Uterus (tissue), 2 donors: ENCODE measurements around the gene PPP2R2C.

ENCODE experiments used
- POLR2A ChIP-seq, 2 donors: fragments of 450-650 bp; IDR thresholded peaks; one replicate each; pipeline ENCODE4 v1.6.1; 2016; ENCODE audit warnings: antibody characterized with exemption in 2 of 2, mild to moderate bottlenecking in 1 of 2, moderate library complexity in 1 of 2
- TF ChIP-seq, protein P1 (sequence below), 4 experiments: fragments of 200-600 bp in 2 of 4; fragments of 450-650 bp in 2 of 4; sonication (generic) in 2 of 4; IDR thresholded peaks; one replicate each; pipeline ENCODE4 v1.5.1; 2016 to 2019; ENCODE audit warnings: antibody characterized with exemption in 4 of 4, mild to moderate bottlenecking in 2 of 4, moderate library complexity in 1 of 4

DNA sequence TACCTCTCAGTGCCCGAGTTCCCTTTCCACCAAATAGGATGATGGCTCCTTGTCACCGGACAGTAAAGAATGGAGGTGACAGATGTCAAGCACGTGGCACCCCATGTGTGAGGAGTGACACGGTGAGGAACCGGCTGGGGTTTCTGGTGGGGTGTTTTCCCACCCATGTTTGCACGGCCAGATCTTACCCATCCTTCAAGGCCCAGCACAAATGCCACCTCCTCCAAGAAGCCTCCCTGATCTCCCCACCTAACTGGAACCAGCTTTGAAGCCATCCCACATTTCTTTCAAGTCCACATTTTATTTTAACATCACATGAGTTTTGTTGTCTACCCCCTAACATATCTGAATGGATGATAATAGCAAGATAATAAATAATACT, 139.8 kb downstream of the PPP2R2C start:
- TF ChIP-seq, protein P1, sequence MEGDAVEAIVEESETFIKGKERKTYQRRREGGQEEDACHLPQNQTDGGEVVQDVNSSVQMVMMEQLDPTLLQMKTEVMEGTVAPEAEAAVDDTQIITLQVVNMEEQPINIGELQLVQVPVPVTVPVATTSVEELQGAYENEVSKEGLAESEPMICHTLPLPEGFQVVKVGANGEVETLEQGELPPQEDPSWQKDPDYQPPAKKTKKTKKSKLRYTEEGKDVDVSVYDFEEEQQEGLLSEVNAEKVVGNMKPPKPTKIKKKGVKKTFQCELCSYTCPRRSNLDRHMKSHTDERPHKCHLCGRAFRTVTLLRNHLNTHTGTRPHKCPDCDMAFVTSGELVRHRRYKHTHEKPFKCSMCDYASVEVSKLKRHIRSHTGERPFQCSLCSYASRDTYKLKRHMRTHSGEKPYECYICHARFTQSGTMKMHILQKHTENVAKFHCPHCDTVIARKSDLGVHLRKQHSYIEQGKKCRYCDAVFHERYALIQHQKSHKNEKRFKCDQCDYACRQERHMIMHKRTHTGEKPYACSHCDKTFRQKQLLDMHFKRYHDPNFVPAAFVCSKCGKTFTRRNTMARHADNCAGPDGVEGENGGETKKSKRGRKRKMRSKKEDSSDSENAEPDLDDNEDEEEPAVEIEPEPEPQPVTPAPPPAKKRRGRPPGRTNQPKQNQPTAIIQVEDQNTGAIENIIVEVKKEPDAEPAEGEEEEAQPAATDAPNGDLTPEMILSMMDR (IDR thresholded peaks at IDR 0.05): no peak
- no peak for TF ChIP-seq POLR2A (IDR thresholded peaks at IDR 0.05)
